Gastrocnemius medialis (tissue), 4 donors: ENCODE measurements around the gene UNC13D. TPM values are rescaled to one million over a fixed set of nuclear protein-coding genes. Genes with fewer than 3 reads are reported as not detected.
"Not testable (repeated sequence)": the region's sequence is repeated elsewhere in the genome, so short reads cannot be mapped to it uniquely, and the experiment has no call there.

Experiments used
- ATAC-seq, 2 donors: fragments of 150-250 bp; one replicate each; pipeline ENCODE4 v1.9.1; 2016
- DNase-seq, 2 donors: peaks; one replicate each; pipeline ENCODE4 v3.0.0-alpha.2; 2019
- H3K27ac ChIP-seq, 4 donors: fragments of 200-600 bp; sonication (generic); 1 replicate in 1 of 4; 2 replicates in 3 of 4; pipeline ENCODE4 v1.5.1; 2016 to 2018; ENCODE audit warnings: mild to moderate bottlenecking in 2 of 4, moderate library complexity in 1 of 4
- H3K27me3 ChIP-seq, 3 donors: fragments of 200-600 bp; sonication (generic) in 2 of 3; 1 replicate in 1 of 3; 2 replicates in 2 of 3; pipeline versions ENCODE4 v1.5.1 to v1.6.0; 2016 to 2019; ENCODE audit warnings: mild to moderate bottlenecking in 1 of 3, moderate library complexity in 1 of 3
- H3K36me3 ChIP-seq, 2 donors: fragments of 200-600 bp; sonication (generic) in 1 of 2; one replicate each; pipeline ENCODE4 v1.5.1; 2017 to 2018
- H3K4me1 ChIP-seq, 2 donors: fragments of 200-600 bp; sonication (generic) in 1 of 2; one replicate each; pipeline ENCODE4 v1.5.1; 2016 to 2017; ENCODE audit warnings: mild to moderate bottlenecking in 2 of 2
- H3K4me3 ChIP-seq, 4 donors: fragments of 200-600 bp; sonication (generic) in 3 of 4; 1 replicate in 1 of 4; 2 replicates in 3 of 4; pipeline ENCODE4 v1.5.1; 2016 to 2019; ENCODE audit warnings: mild to moderate bottlenecking in 2 of 4
- H3K9me3 ChIP-seq, 3 donors: fragments of 200-600 bp; sonication (generic) in 2 of 3; 1 replicate in 1 of 3; 2 replicates in 2 of 3; pipeline ENCODE4 v1.5.1; 2016 to 2019
- CTCF ChIP-seq, 5 experiments: fragments of 450-650 bp in 3 of 5; fragments of 200-600 bp in 2 of 5; sonication (generic) in 2 of 5; IDR thresholded peaks in 4 of 5; conservative IDR thresholded peaks in 1 of 5; 1 replicate in 4 of 5; 2 replicates in 1 of 5; pipeline ENCODE4 v1.5.1; 2016 to 2019; ENCODE audit warnings: antibody characterized with exemption in 5 of 5, mild to moderate bottlenecking in 3 of 5, moderate library complexity in 3 of 5
- POLR2A ChIP-seq, 2 donors: fragments of 450-650 bp; IDR thresholded peaks; one replicate each; pipeline ENCODE4 v1.6.1; 2017; ENCODE audit warnings: antibody characterized with exemption in 2 of 2, mild to moderate bottlenecking in 2 of 2, moderate library complexity in 2 of 2
- in situ Hi-C, 4 donors: fragments of 200-750 bp; cut with MboI; loops; one replicate each; pipeline versions ENCODE4 v1.15.0 to v1.8.0; 2017; ENCODE audit warnings: low sequenced_read_pairs in 4 of 4
- intact Hi-C: fragments of 100-400 bp; cut with DNase I; formaldehyde crosslinking; loops from one replicate; pipeline ENCODE4 v1.15.1; 2023; ENCODE audit warnings: low total_unique reads
- total RNA-seq, 4 donors: library from RNA; depleted of rRNA; stranded (reverse); fragments of >200 nt; gene quantifications; one replicate each; pipeline versions ENCODE4 v1.1.0 to v1.2.3, GENCODE V29; 2016

UNC13D gene
- total RNA-seq, 4 donors from 2014 or later: 1.3 to 9.4 (median 4.6) TPM

- in situ Hi-C loops: loop anchor here in 1 of 4 donors (25.0 kb wide), 1 partner anchor 130 kb away; the partner anchor contains the start of gene GALK1
- Histone ChIP-seq H3K36me3 (peaks cover 0 to 12% of the 10 kb centered on the region in 2 donors), H3K27ac (no peak overlapping the region), H3K27me3 (no peaks in the 10 kb centered on the region), H3K9me3 (no peaks in the 10 kb centered on the region), H3K4me1 (peaks cover 10 to 21% of the 10 kb centered on the region in 2 donors), H3K4me3 (no peak overlapping the region)
- no peak for TF ChIP-seq CTCF (IDR thresholded peaks at IDR 0.05 in 4 of 5, conservative IDR thresholded peaks at IDR 0.05 in 1 of 5)
- no peak for TF ChIP-seq POLR2A (IDR thresholded peaks at IDR 0.05)
- intact Hi-C loops: no loop called here
- no peak for DNase-seq
- ATAC-seq: no peak
These were observed 47.7 kb upstream of the UNC13D start for GRCh38 chr17:75891605-75892555.

- no peak for DNase-seq
- intact Hi-C loops: no loop called here
- ATAC-seq: no peak
- no peak for TF ChIP-seq CTCF (IDR thresholded peaks at IDR 0.05 in 4 of 5, conservative IDR thresholded peaks at IDR 0.05 in 1 of 5)
- TF ChIP-seq POLR2A (IDR thresholded peaks at IDR 0.05): no peak
- Histone ChIP-seq H3K27ac (no peak overlapping the region), H3K4me1 (peaks cover 10 to 21% of the 10 kb centered on the region in 2 donors), H3K27me3 (no peaks in the 10 kb centered on the region), H3K4me3 (no peak overlapping the region), H3K9me3 (no peaks in the 10 kb centered on the region), H3K36me3 (peaks cover 0 to 12% of the 10 kb centered on the region in 2 donors)
- in situ Hi-C loops: loop anchor here in 1 of 4 donors (25.0 kb wide), 1 partner anchor 129 kb away; the partner anchor contains the start of gene GALK1
These were observed 46.9 kb upstream of the UNC13D start for GRCh38 chr17:75891022-75891604.

- in situ Hi-C loops (loop anchor here in 1 of 4 donors (25.0 kb wide), 1 partner anchor 127 kb away; the partner anchor contains the start of gene GALK1), intact Hi-C loops (no loop called here)
- no peaks in the 10 kb centered on the region for H3K27me3 ChIP-seq
- no peaks in the 10 kb centered on the region for H3K9me3 ChIP-seq
- H3K36me3 ChIP-seq: peaks cover 0 to 12% of the 10 kb centered on the region in 2 donors
- no peak overlapping the region for H3K4me3 ChIP-seq
- ATAC-seq (no peak), DNase-seq (no peak)
- peaks cover 0 to 5% of the 10 kb centered on the region in 2 donors for H3K4me1 ChIP-seq
- no peak for TF ChIP-seq POLR2A (IDR thresholded peaks at IDR 0.05)
- no peak for TF ChIP-seq CTCF (IDR thresholded peaks at IDR 0.05 in 4 of 5, conservative IDR thresholded peaks at IDR 0.05 in 1 of 5)
- H3K27ac ChIP-seq: no peak overlapping the region
These were observed 45.2 kb upstream of the UNC13D start for GRCh38 chr17:75889454-75889853.

GRCh38 chr17:75888484-75888883, 44.3 kb upstream of the UNC13D start:
- H3K4me3 ChIP-seq: no peak overlapping the region
- H3K9me3 ChIP-seq: no peaks in the 10 kb centered on the region
- DNase-seq (no peak), ATAC-seq (no peak)
- H3K27ac ChIP-seq: no peak overlapping the region
- TF ChIP-seq CTCF (IDR thresholded peaks at IDR 0.05 in 4 of 5, conservative IDR thresholded peaks at IDR 0.05 in 1 of 5) (no peak), POLR2A (IDR thresholded peaks at IDR 0.05) (no peak)
- intact Hi-C loops (no loop called here), in situ Hi-C loops (loop anchor here in 1 of 4 donors (25.0 kb wide), 1 partner anchor 126 kb away; the partner anchor contains the start of gene GALK1)
- H3K27me3 ChIP-seq: no peaks in the 10 kb centered on the region
- peaks cover 0 to 12% of the 10 kb centered on the region in 2 donors for H3K36me3 ChIP-seq
- H3K4me1 ChIP-seq: no peaks in the 10 kb centered on the region

GRCh38 chr17:75885860-75886259, 41.7 kb upstream of the UNC13D start:
- ATAC-seq, H3K27ac ChIP-seq, H3K4me1 ChIP-seq, H3K9me3 ChIP-seq, H3K4me3 ChIP-seq, intact Hi-C loops, DNase-seq, H3K27me3 ChIP-seq, H3K36me3 ChIP-seq: not testable (repeated sequence)
- in situ Hi-C loops: loop anchor here in 1 of 4 donors (25.0 kb wide), 1 partner anchor 124 kb away; the partner anchor contains the start of gene GALK1
